A549 (cell line): ENCODE measurements around the gene PHEX. TPM values are rescaled to one million over a fixed set of nuclear protein-coding genes. Genes with fewer than 3 reads are reported as not detected.

ENCODE experiments used
- ATAC-seq, 2 experiments: fragments of 200-7000 bp in 1 of 2; fragments of >200 bp in 1 of 2; cut with Nextera tagmentation in 1 of 2; cut with Tn5 transposase in 1 of 2; 3 replicates each; pipeline versions ENCODE4 v1.8.0 to v1.9.1; 2018 to 2020; ENCODE audit warnings: mild to moderate bottlenecking in 1 of 2, moderate library complexity in 1 of 2
- CTCF ChIA-PET: fragments of 300-600 bp; sonication (Branson Sonifier 250); formaldehyde crosslinking; extraction: SDS; loops from one replicate; lab custom pipeline; 2021; ENCODE audit warnings: antibody characterized with exemption, inconsistent platforms; lab: Yijun Ruan, JAX
- POLR2A ChIA-PET: fragments of 350-600 bp; formaldehyde crosslinking; extraction: SDS; loops from one replicate; lab custom pipeline; 2021; ENCODE audit warnings: antibody characterized with exemption, inconsistent platforms; lab: Yijun Ruan, JAX
- DNase-seq, 2 experiments: peaks; one replicate each; pipeline versions ENCODE4 v3.0.0 to v3.0.0-alpha.2; 2011 to 2016; ENCODE audit warnings: low read depth in 1 of 2, low spot score in 1 of 2
- FAIRE-seq: peaks from 2 replicates; lab custom pipeline; 2011; peaks lifted over from hg19 to GRCh38; lab: Jason Lieb, UNC
- H3K27ac ChIP-seq, 2 experiments: fragments of >200 bp; sonication (Bioruptor Twin); formaldehyde crosslinking; 3 replicates each; pipeline ENCODE4 v1.5.1; 2016 to 2017
- H3K4me1 ChIP-seq: fragments of >200 bp; sonication (Bioruptor Twin); formaldehyde crosslinking; 3 replicates; pipeline ENCODE4 v1.6.1; 2016
- H3K4me2 ChIP-seq: fragments of >200 bp; sonication (Bioruptor Twin); formaldehyde crosslinking; 3 replicates; pipeline ENCODE4 v1.6.1; 2016
- H3K4me3 ChIP-seq: fragments of >200 bp; sonication (Bioruptor Twin); formaldehyde crosslinking; 3 replicates; pipeline ENCODE4 v1.5.1; 2016
- H3K9me3 ChIP-seq: fragments of >200 bp; sonication (Bioruptor Twin); formaldehyde crosslinking; 3 replicates; pipeline ENCODE4 v1.6.1; 2016
- ATOH8 ChIP-seq: fragments of 250-450 bp; sonication (Bioruptor Pico); IDR thresholded peaks from 2 replicates; pipeline ENCODE4 v1.5.0; 2020; ENCODE audit warnings: low read depth, mild to moderate bottlenecking, moderate library complexity
- CBX2 ChIP-seq: fragments of 200-600 bp; sonication (generic); IDR thresholded peaks from 2 replicates; pipeline ENCODE4 v1.6.1; 2016; ENCODE audit warnings: low read depth, mild to moderate bottlenecking, borderline replicate concordance
- CTCF ChIP-seq: fragments of >200 bp; sonication (Bioruptor Twin); formaldehyde crosslinking; IDR thresholded peaks from 3 replicates; pipeline ENCODE4 v1.5.1; 2016
- EHF ChIP-seq: fragments of 250-450 bp; sonication (Bioruptor Pico); IDR thresholded peaks from 2 replicates; pipeline ENCODE4 v1.5.0; 2020; ENCODE audit warnings: mild to moderate bottlenecking
- EP300 ChIP-seq, 2 experiments: fragments of >200 bp; sonication (Bioruptor Twin); formaldehyde crosslinking; IDR thresholded peaks; 2 replicates in 1 of 2; 3 replicates in 1 of 2; pipeline ENCODE4 v1.6.1; 2016 to 2017
- FOXS1 ChIP-seq: fragments of 250-450 bp; sonication (Bioruptor Pico); IDR thresholded peaks from 2 replicates; pipeline ENCODE4 v1.5.0; 2020; ENCODE audit warnings: mild to moderate bottlenecking, moderate library complexity
- HEYL ChIP-seq: fragments of 250-450 bp; sonication (Bioruptor Pico); IDR thresholded peaks from 2 replicates; pipeline ENCODE4 v1.8.0; 2021; ENCODE audit warnings: mild to moderate bottlenecking, moderate library complexity
- HMGXB4 ChIP-seq: fragments of 250-450 bp; sonication (Bioruptor Pico); IDR thresholded peaks from 2 replicates; pipeline ENCODE4 v1.5.0; 2021; ENCODE audit warnings: mild to moderate bottlenecking, moderate library complexity, borderline replicate concordance
- JUNB ChIP-seq: fragments of >200 bp; sonication (Bioruptor Twin); formaldehyde crosslinking; IDR thresholded peaks from 2 replicates; pipeline ENCODE4 v1.6.1; 2016
- MAFK ChIP-seq: fragments of 450-650 bp; IDR thresholded peaks from 2 replicates; pipeline ENCODE4 v1.6.1; 2014; ENCODE audit not compliant: partially characterized antibody
- MYC ChIP-seq: IDR thresholded peaks from 2 replicates; pipeline ENCODE4 v1.6.1; 2012; ENCODE audit warnings: mild to moderate bottlenecking, inconsistent platforms, low read length, improper control_type of control experiment, borderline replicate concordance
- NPAS2 ChIP-seq: fragments of 250-450 bp; sonication (Bioruptor Pico); IDR thresholded peaks from 2 replicates; pipeline ENCODE4 v1.8.0; 2022; ENCODE audit warnings: mild to moderate bottlenecking, moderate library complexity, borderline replicate concordance
- PBX3 ChIP-seq: IDR thresholded peaks from 2 replicates; pipeline ENCODE4 v1.6.1; 2012
- PHF8 ChIP-seq: fragments of 200-600 bp; sonication (generic); IDR thresholded peaks from 2 replicates; pipeline ENCODE4 v1.6.1; 2016; ENCODE audit warnings: low read depth, mild to moderate bottlenecking, antibody characterized with exemption, moderate library complexity, borderline replicate concordance
- RAD21 ChIP-seq, 2 experiments: fragments of >200 bp in 1 of 2; sonication (Bioruptor Twin) in 1 of 2; formaldehyde crosslinking in 1 of 2; IDR thresholded peaks in 1 of 2; conservative IDR thresholded peaks in 1 of 2; 2 replicates in 1 of 2; 3 replicates in 1 of 2; pipeline ENCODE4 v1.6.1; 2012 to 2018; ENCODE audit warnings: inconsistent platforms in 1 of 2
- RARB ChIP-seq: fragments of 250-450 bp; sonication (Bioruptor Pico); IDR thresholded peaks from 2 replicates; pipeline ENCODE4 v1.8.0; 2021; ENCODE audit warnings: mild to moderate bottlenecking, moderate library complexity
- RFX5 ChIP-seq: fragments of 450-650 bp; IDR thresholded peaks from 2 replicates; pipeline ENCODE4 v1.7.1; 2014; ENCODE audit warnings: antibody characterized with exemption, mild to moderate bottlenecking, moderate library complexity
- SMC3 ChIP-seq: fragments of >200 bp; sonication (Bioruptor Twin); formaldehyde crosslinking; IDR thresholded peaks from 3 replicates; pipeline ENCODE4 v1.6.1; 2018; ENCODE audit warnings: inconsistent platforms
- ZFP36 ChIP-seq: fragments of 450-650 bp; IDR thresholded peaks from 2 replicates; pipeline ENCODE4 v1.6.1; 2014; ENCODE audit warnings: borderline replicate concordance; ENCODE audit not compliant: partially characterized antibody
- WGBS: methylation state at CpG from one replicate; pipeline ENCODE4 v1.1.6; 2017; ENCODE audit errors: missing lambda C conversion rate; 5-methylcytosine and 5-hydroxymethylcytosine counted together
- polyA minus RNA-seq: library from RNA; depleted of rRNA, polyadenylated mRNA; stranded (reverse); fragments of >200 nt; gene quantifications from 2 replicates; pipeline ENCODE4 v1.2.3, GENCODE V29; 2011; rRNA and poly(A)+ RNA removed
- polyA plus RNA-seq, 4 experiments: library from polyadenylated mRNA; depleted of rRNA in 3 of 4; stranded (reverse); fragments of >200 nt; fragmentation: RNase III in 1 of 4; extraction: RNeasy Plus Mini Kit Qiagen cat#74134 plus additional on column Dnase treatment in 1 of 4; gene quantifications; 2 replicates in 3 of 4; 3 replicates in 1 of 4; pipeline ENCODE4 v1.2.3, GENCODE V29; 2011 to 2017

PHEX gene
- polyA plus RNA-seq (2011; rRNA removed) (0.81 and 0.98 TPM in 2 replicates), polyA plus RNA-seq (2017; fragmentation: RNase III; extraction: RNeasy Plus Mini Kit Qiagen cat#74134 plus additional on column Dnase treatment) (0.28 to 0.33 TPM (median 0.31 TPM) in 3 replicates), polyA minus RNA-seq (0.39 and 0.54 TPM in 2 replicates)
- 0.06 and 0.08 TPM in 2 replicates for polyA plus RNA-seq (2012; cell fraction: cytosol; rRNA removed)
- polyA plus RNA-seq (2012; cell fraction: nucleus; rRNA removed): 0.08 and 0.13 TPM in 2 replicates

GRCh38 chrX:22032084-22032483 is at the start of gene PHEX:
TSS of gene PHEX (plus strand) at chrX:22032325. CDS start at chrX:22033006, 681 bp downstream.
- DNase-seq: no peak
- no peak within 1 kb of the TSS for H3K4me2 ChIP-seq
- 97% methylated on average over 1 of the region's 1 CpG for WGBS
- ATAC-seq: no peak
- H3K4me3 ChIP-seq: no peak within 1 kb of the TSS
- no peak for TF ChIP-seq EP300 (IDR thresholded peaks at IDR 0.05)
- TF ChIP-seq RFX5: no peak
- no peak for TF ChIP-seq FOXS1
- TF ChIP-seq HMGXB4: no peak
- no peak for TF ChIP-seq SMC3
- TF ChIP-seq HEYL (CRISPR knock-in tag): no peak
- TF ChIP-seq NPAS2 (CRISPR knock-in tag): no peak
- TF ChIP-seq PBX3: no peak
- TF ChIP-seq ZFP36: no peak
- no peak for TF ChIP-seq JUNB
- no peak for TF ChIP-seq MAFK
- no peak for TF ChIP-seq PHF8
- no peak for TF ChIP-seq CBX2
- no peak for TF ChIP-seq RARB (CRISPR knock-in tag)
- no peak for TF ChIP-seq EHF (CRISPR knock-in tag)
- no peak within 1 kb of the TSS for H3K27ac ChIP-seq
- no peaks in the 10 kb centered on the region for H3K4me1 ChIP-seq
- no peak for FAIRE-seq
- no peaks in the 10 kb centered on the region for H3K9me3 ChIP-seq
- CTCF ChIA-PET: no interaction called here
- POLR2A ChIA-PET: no interaction called here

- ATAC-seq: peak; percentile 93 to 95
- peak; percentile 76 for TF ChIP-seq SMC3
- TF ChIP-seq MYC: no peak
- TF ChIP-seq RAD21 (conservative IDR thresholded peaks at IDR 0.05 in 1 of 2, IDR thresholded peaks at IDR 0.05 in 1 of 2): peak; percentile 82 to 83
- TF ChIP-seq ATOH8 (CRISPR knock-in tag): no peak
- peak; percentile 88 for TF ChIP-seq CTCF
- TF ChIP-seq, all 56 proteins: peak for 3
- POLR2A ChIA-PET: interaction anchor here (1.1 to 1.6 kb wide), 2 partner anchors 146 to 150 kb away, joined by 3 to 4 read pairs; partner anchors contain the start of gene MBTPS2
These were observed 46.8 kb upstream of the PHEX start for GRCh38 chrX:21985332-21985777.

More at GRCh38 chrX:21985332-21985777, 46.8 kb upstream of the PHEX start:
- H3K4me2 ChIP-seq: no peak overlapping the region
- no peak overlapping the region for H3K27ac ChIP-seq
- peak; percentile 76 to 77 for DNase-seq
- 3% methylated on average over 3 of the region's 3 CpGs for WGBS
- H3K4me1 ChIP-seq: peaks cover 13% of the 10 kb centered on the region
- FAIRE-seq: peak; percentile 99
- CTCF ChIA-PET: interaction anchor here (0.6 to 2.7 kb wide), 47 partner anchors 9 to 1638 kb away, joined by 3 to 25 read pairs (median 4); no protein-coding TSS in a partner anchor
- H3K4me3 ChIP-seq: no peak overlapping the region
- no peaks in the 10 kb centered on the region for H3K9me3 ChIP-seq
